HepG2 (cell line): ENCODE results near the gene ASCL2.

Experiments
- CHD2 ChIP-seq: IDR thresholded peaks from 2 replicates; pipeline ENCODE4 v1.6.1; 2011; ENCODE audit warnings: low read depth, low read length, improper control_type of control experiment
- CTCF ChIP-seq: sonication (generic); formaldehyde crosslinking; IDR thresholded peaks from 2 replicates; pipeline ENCODE4 v1.5.0; 2020; ENCODE audit warnings: mild to moderate bottlenecking, missing genetic modification reagents, moderate library complexity
- JUNB ChIP-seq: sonication (generic); formaldehyde crosslinking; IDR thresholded peaks from 2 replicates; pipeline ENCODE4 v1.8.0; 2022; ENCODE audit warnings: missing genetic modification reagents, mild to moderate bottlenecking, borderline replicate concordance
- POLR2A ChIP-seq, 2 experiments: IDR thresholded peaks; 2 replicates each; pipeline ENCODE4 v1.6.1; 2011; ENCODE audit warnings: low read depth in 2 of 2, low read length in 2 of 2, mild to moderate bottlenecking in 1 of 2, moderate library complexity in 1 of 2; ENCODE audit not compliant: insufficient read depth in 1 of 2
- PRDM10 ChIP-seq: sonication (generic); formaldehyde crosslinking; IDR thresholded peaks from 2 replicates; pipeline ENCODE4 v1.4.0; 2020; ENCODE audit warnings: low read depth, missing genetic modification reagents
- RBFOX2 ChIP-seq: fragments of 200-400 bp; formaldehyde crosslinking; IDR thresholded peaks from 2 replicates; pipeline ENCODE4 v1.6.1; 2017; ENCODE audit warnings: low read depth, mild to moderate bottlenecking, low read length
- RERE ChIP-seq: IDR thresholded peaks from 2 replicates; pipeline ENCODE4 v1.6.1; 2016; ENCODE audit warnings: low read depth, missing genetic modification reagents, missing compliant biosample characterization
- ZNF331 ChIP-seq: sonication (generic); formaldehyde crosslinking; IDR thresholded peaks from 2 replicates; pipeline ENCODE4 v1.4.0; 2020; ENCODE audit warnings: missing genetic modification reagents
- ZNF761 ChIP-seq: sonication (generic); formaldehyde crosslinking; conservative IDR thresholded peaks from 2 replicates; pipeline ENCODE4 v1.4.0; 2020; ENCODE audit warnings: mild to moderate bottlenecking, missing genetic modification reagents
- TF ChIP-seq, protein P1 (sequence below): sonication (generic); formaldehyde crosslinking; IDR thresholded peaks from 2 replicates; pipeline ENCODE4 v1.4.0; 2020; ENCODE audit warnings: missing genetic modification reagents

GRCh38 chr11:2303627-2304505 is 33.5 kb upstream of the ASCL2 start:
- no peak for TF ChIP-seq ZNF331 (CRISPR knock-in tag)
- TF ChIP-seq CHD2 = no peak
- no peak for TF ChIP-seq PRDM10 (CRISPR knock-in tag)
- TF ChIP-seq ZNF761 (CRISPR knock-in tag) = no peak
- no peak for TF ChIP-seq CTCF (CRISPR knock-in tag)
- no peak for TF ChIP-seq JUNB
- no peak for TF ChIP-seq RBFOX2
- no peak for TF ChIP-seq RERE (CRISPR knock-in tag)
- TF ChIP-seq, protein P1, sequence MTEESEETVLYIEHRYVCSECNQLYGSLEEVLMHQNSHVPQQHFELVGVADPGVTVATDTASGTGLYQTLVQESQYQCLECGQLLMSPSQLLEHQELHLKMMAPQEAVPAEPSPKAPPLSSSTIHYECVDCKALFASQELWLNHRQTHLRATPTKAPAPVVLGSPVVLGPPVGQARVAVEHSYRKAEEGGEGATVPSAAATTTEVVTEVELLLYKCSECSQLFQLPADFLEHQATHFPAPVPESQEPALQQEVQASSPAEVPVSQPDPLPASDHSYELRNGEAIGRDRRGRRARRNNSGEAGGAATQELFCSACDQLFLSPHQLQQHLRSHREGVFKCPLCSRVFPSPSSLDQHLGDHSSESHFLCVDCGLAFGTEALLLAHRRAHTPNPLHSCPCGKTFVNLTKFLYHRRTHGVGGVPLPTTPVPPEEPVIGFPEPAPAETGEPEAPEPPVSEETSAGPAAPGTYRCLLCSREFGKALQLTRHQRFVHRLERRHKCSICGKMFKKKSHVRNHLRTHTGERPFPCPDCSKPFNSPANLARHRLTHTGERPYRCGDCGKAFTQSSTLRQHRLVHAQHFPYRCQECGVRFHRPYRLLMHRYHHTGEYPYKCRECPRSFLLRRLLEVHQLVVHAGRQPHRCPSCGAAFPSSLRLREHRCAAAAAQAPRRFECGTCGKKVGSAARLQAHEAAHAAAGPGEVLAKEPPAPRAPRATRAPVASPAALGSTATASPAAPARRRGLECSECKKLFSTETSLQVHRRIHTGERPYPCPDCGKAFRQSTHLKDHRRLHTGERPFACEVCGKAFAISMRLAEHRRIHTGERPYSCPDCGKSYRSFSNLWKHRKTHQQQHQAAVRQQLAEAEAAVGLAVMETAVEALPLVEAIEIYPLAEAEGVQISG = no peak
- no peak for TF ChIP-seq POLR2A (IDR thresholded peaks at IDR 0.05; ENCODE audit: insufficient read depth in 1 of 2, low read depth in 2 of 2, low read length in 2 of 2)
